Stimulated activated naive CD8-positive, alpha-beta T cell treated with anti-CD3 and anti-CD28 coated beads, Interleukin-15, Interleukin-2, amounts not matched to agents 100 U/mL and 50 U/mL, for 24 hours (primary cell): ENCODE measurements around the gene C1orf87.
A peak's percentile ranks its signal among the peaks of the same experiment; 100 is the strongest.
"Not testable (repeated sequence)": the region's sequence is repeated elsewhere in the genome, so short reads cannot be mapped to it uniquely, and the experiment has no call there.

Source experiments
- ATAC-seq: fragments of 150-1000 bp; cut with Tn5 transposase; one replicate; pipeline ENCODE4 v1.10.0; 2021
- DNase-seq: peaks from one replicate; pipeline ENCODE4 v3.0.0; 2021

C1orf87 gene

DNA sequence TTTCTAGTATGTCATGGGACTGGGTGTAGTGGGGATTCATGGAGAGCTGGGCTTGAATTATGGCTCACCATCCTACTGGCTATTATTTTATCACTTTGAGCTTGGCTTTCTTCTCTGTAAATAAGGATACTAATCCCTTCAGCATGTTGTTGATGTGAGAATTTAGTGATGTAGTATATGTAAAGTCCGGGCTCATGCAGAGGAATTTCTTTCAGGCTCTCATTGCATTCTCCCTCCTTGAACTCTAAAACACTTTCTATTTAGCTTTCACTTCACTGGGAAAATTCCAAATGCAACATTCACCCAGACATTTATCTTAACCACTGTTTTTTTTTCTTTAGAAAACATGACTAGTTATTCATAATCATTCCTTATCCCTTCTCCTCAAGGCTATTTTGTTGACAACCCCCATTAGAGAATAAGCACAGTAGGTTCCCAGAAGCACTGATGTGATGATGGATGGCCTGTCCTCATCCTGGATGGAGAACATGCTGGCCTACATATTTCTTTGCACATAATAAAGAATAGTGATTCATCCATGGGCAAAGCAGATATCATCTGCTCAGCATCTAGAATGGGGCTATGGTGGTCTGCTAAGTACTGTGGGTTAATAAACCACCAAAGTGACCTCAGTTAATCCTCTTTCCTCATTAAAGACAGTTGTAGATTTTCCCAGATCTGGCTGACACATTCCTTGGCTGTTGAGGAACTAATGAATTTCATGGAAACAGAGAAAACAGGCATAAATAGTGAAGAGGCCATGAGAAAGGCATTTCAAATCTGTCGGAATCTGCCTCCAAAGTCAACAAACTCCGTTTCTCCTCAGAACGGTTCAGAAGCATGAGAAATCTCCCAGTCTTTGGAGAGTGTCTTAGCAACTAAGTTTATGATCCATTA is 79.0 kb downstream of the C1orf87 start:
- no peak for DNase-seq
- no peak for ATAC-seq

DNA sequence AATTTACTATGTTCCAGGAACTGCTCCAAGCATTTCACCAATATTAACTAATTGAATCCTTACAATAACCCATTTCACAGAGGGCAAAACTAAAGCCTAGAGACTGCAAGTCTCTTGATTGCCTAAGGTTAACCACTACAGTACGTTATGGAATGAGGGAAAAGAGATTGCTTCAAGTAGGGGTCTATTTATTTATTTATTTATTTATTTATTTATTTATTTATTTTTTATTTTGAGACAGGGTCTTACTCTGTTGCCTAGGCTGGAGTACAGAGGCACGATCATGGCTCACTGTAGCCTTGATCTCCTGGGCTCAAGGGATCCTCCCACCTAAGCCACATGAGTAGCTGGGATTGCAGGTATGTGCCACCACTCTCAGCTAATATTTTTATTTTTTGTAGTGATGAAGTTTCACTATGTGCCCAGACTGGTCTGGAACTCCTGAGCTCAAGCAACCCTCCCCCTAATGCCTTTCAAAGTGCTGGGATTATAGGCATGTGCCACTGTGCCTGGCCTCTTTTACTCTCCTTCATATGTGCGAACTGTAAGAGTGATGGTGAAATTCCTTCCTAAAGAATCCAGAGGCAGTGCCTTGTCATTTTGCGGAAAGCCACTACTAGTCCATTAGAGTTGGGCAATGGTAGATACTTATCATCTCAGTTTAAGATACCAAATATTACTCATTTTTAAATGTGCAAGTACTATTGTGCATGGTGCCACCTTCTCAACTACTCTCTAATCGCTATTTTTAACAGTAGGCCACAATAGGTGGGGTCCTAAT is 81.3 kb downstream of the C1orf87 start:
- DNase-seq (no peak), ATAC-seq (no peak)

DNA sequence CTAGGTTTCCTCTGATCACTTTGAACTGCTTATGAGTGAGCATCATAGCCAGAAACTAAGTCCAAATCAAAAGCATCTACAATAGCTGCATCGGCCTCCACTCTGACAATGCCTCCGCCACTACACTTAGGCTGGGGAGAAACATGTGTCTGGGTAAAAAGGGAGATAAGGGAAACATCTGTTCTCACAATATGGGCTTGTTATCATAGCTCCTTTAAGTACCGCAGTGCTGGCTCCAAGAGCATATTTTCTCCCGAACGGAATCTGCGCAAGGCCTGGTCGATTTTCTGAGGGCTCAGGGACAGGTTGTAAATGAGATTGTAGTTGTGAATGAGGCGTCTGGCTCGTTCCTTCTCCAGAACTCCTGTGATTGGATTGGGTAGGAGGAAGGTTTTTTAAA is 83.1 kb downstream of the C1orf87 start:
- DNase-seq (no peak), ATAC-seq (no peak)

DNA sequence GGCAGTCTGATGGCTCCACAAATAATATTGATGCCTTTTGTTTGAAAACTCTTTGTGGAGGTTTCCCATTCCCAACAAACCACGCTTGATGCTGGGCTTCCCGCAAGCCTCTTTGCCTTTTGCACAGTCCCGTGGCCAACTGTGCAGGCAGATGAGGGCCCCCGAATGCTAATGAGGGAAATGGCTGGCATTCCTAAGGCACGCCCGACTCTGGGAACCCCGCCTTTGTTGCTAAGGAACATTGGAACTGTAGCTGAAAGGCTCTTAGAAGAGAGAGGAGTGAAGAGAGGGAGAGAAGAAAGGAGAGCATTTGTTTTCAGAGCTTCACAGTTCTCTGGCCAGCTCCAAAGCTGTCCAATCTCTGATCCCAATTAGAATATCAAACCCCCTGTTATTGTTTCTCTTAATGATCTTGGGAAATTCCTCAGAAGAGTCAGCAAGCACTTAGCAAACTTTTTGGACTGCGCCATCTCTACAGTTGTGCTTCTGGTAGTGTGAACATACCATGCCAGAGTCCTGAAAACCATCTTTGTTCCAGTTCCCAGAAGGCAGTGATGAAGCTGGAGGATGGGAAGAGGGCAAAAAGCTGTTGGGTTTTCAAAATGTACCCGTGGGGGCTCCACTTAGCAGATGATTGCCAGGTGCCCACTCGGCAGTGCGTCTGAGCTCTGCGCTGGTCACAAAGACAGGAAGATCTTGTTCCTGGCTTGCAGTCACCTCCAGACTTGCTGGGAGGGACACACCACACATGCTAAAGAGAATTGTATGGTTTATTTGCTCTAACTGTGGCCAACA is 86.9 kb downstream of the C1orf87 start:
- no peak for ATAC-seq
- DNase-seq, result no peak

DNA sequence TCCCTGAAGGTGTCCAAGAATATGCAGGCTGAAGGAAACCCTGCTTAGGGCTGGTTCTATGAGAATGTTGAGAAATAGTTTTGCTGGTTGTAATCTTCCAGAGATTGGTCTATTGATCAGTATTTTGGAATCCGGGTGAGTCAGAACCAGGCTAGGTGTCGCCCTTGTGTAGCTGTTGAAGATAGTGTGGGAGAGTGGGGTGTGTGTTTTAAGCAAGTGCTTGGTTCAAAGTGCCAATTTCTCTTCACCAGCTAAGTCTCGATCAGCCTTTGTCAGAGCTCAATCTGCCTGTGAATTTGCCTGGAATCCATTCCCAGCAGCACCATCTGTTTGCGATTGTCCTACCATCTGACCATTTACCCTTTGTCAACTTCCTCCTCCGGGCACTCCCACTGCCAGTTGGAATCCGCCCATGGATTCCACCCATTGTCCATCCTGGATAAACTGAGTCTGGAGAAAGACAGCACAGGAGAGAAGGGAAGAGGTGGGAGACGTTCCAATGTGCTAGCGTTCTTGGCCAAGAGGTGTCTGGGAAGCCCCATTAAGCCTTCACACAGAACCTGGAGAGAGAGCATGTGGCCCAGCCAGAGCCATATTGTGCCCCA is 87.6 kb downstream of the C1orf87 start:
- ATAC-seq, result no peak
- DNase-seq, result no peak

DNA sequence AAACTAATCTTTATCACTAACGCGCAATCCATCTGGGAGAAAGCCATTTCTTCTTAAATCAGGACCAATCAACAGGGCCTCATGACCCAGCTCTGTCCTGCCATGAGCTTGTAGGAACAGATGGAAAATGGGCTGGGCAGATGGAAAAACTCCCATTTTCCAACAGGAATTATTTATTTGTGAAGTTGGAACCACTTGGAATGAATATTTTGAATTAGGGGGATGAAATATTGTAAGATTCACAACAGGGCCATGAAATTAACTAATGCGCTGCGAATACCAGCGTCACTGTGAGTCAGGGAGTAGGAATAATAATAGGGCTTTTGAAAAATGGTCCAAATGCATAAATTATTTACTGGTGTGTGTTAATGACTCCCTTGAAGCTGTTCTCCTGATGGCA is 93.9 kb downstream of the C1orf87 start:
- no peak for ATAC-seq
- DNase-seq, result no peak

DNA sequence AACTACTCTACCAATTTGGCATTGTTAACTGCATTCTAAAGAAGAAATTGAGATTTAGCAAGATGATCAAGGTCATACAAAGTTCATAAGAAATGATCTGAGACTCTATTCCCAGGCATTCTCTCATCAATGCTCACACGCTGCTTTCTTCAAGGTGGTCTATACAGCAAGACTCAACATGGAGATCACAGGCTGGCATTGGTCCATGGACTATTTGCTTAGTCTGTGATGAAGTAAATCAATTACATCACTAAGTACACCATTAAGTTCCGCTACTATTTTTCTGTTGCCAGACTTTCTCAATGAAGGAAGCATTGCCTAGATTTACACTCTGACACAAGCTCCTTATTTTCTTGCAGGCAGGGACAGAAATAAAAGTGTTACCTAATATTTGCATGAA is 95.1 kb downstream of the C1orf87 start:
- ATAC-seq (no peak), DNase-seq (no peak)

DNA sequence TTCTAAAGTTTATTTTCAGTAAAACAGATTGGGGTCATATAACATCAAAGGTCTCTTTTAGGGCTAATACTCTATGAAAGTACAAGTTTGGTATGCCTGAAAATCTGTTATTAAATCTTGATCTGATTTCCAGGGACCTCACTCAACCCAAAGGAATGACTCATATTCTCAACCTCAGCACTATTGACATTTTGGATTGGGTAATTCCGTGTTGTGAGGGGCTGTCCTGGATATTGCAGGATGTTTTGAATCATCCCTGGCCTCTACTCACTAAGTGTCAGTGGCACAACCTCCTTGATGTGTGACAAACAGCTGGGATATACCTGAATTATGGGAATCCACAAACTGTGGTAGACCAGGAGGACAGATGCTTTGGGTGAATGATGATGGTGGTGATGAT is 95.5 kb downstream of the C1orf87 start:
- ATAC-seq, result no peak

DNA sequence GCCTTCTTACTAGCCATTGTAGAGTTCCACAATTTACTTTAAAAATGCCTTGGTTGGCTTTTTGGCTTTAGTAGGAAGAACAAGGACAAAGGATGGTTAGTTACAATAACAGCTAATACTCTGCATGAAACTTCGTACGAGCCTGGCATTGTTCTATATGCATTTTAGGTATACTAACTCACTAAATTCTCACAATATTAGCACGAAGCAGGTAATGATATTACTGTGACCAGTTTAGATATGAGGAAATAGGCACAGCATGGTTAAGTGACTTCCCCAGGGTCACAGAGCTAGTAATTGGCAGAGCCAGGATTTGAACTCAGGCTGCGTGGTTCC is 96.5 kb downstream of the C1orf87 start:
- ATAC-seq (no peak), DNase-seq (no peak)

More for the DNA sequence above, 95.5 kb downstream of the C1orf87 start:
- no peak for DNase-seq

DNA sequence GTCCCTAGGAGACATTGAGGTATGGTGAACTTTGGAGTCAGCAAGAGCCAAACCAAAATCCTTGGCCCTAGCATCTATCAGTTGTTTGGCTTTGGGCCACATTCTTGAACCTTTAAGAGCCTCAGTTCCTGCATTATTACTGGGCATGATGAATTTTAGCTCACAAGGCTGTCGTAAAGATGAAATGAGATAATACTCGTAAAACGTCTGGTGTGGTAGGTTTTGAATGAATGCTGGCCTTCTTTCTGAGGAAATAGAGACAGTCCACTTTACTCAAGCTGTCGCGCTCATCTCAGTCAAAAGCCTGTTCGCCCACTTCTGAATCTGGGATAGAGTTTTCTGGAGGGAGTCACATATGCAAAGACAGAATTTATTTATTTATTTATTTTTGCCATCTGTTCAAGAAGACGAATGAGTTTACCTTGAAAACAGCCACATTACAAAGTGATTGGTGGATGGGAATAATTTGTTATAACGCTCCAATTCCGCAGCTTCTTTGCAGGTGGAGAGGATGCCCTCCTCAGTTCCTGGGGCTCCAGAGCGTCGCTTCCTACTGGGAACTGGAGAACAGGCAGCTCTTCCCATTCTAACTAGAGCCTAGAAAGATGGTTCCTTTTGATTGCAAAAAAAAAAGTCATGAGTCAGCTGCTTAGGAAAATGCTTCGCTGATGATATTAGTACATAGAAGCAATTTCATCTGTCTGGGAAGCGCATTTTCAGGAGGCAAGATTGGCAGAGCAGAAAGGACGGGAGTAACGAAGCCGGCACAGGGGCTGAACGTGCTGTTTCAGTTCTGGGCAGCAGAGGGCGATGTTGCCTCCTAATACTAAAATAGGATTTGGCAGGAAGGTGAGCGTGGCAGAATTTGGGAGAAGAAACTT is 97.1 kb downstream of the C1orf87 start:
- DNase-seq (peak; percentile 65), ATAC-seq (no peak)

DNA sequence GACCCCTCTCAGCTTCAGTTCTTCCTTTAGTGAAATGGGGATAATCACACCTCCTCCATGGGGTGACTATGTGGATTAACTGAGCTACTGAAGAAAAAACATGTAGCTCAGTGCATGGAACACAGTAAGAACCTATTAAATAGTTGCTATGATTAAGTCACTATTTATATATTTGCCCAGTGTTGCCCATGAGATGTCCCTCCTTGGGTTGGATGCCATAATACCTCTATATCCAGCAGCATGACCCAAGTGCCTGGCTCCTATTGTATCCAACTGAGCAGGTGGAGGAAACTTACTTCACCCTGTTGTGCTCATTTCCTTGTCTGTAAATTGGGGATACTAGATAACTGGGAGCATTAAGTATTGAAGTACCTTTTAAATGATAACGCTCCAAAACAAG is 99.9 kb downstream of the C1orf87 start:
- DNase-seq (no peak), ATAC-seq (no peak)

DNA sequence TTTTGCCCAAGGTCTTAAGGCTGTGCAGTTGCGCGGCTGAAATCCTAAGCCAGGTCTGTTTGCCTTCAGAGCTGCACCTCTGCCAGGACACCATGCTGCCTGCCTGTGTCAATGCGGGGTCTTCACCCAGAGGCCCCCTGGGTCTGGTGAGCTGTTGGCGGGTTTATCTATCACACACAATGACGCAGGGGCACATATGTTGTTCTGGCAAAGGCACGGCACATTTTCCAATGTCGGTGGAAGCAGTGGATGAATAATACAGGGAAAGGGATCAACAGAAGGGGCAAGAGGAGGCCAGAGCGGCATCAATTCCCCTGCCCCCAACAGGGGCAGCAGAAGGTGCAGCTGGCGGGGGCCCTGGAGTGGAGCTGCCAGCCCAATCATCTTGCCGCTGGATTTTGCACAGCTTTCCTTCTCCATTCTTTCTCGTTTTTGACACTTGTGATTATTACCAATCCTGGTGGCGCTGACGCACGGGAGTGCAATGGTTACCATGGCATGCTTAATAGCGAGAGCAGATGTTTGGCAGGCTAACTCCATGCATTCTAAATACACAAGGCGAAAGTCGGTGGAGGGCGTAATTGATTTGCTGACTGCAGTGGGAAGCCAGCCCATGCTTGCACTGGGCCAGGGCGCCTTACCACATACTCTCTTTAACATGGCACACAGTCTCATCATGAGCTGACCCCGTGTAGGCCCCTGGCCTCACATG is 101.2 kb downstream of the C1orf87 start:
- no peak for ATAC-seq
- DNase-seq, result no peak

DNA sequence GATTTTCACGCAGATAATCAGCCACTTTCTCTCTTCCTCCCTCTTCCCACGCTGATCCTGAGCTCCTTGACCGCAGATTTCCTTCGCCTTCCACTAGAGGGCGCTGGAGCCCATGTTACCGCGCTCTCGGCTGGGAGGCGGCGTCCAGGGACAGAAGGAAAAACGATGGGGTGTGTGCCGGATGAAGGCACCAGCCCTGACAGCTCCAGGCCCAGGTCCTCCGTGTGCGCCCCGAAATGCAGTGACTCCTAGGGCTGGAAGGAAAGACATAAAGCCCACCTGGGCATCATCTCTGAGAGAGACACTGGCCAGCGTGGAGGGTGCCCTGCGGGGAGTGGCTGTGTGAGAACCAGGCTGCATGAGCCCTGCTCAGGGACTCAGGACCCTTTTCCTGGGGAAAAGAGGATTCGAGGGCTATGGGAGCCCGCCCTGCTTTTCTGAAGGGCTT is 102.1 kb downstream of the C1orf87 start:
- ATAC-seq (no peak), DNase-seq (peak; percentile 65)

DNA sequence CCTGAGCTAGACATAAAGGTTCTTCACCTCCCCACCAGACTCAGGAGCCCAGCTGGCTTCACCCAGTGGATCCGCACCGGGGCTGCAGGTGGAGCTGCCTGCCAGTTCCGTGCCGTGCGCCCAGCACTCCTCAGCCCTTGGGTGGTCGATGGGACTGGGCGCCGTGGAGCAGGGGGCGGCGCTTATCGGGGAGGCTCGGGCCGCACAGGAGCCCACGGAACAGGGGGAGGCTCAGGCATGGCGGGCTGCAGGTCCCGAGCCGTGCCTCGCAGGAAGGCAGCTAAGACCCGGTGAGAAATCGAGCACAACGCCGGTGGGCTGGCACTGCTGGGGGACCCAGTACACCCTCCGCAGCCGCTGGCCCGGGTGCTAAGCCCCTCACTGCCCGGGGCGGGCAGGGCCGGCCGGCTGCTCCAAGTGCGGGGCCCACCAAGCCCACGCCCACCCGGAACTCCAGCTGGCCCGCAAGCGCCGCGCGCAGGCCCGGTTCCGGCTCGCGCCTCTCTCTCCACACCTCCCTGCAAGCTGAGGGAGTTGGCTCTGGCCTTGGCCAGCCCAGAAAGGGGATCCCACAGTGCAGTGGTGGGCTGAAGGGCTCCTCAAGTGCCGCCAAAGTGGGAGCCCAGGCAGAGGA is 103.9 kb downstream of the C1orf87 start:
- ATAC-seq, DNase-seq: not testable (repeated sequence)

DNA sequence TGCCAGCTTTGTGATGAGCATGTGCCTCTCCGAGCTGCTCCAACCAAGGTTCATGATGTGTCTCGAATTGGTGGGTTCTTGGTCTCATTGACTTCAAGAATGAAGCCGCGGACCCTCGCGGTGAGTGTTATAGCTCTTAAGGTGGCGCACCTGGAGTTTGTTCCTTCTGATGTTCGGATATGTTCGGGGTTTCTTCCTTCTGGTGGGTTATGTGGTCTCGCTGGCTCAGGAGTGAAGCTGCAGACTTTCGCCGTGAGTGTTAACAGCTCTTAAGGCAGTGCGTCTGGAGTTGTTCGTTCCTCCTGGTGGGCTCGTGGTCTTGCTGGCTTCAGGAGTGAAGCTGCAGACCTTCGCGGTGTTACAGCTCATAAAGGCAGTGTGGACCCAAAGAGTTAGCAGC is 104.8 kb downstream of the C1orf87 start:
- DNase-seq, ATAC-seq: not testable (repeated sequence)

DNA sequence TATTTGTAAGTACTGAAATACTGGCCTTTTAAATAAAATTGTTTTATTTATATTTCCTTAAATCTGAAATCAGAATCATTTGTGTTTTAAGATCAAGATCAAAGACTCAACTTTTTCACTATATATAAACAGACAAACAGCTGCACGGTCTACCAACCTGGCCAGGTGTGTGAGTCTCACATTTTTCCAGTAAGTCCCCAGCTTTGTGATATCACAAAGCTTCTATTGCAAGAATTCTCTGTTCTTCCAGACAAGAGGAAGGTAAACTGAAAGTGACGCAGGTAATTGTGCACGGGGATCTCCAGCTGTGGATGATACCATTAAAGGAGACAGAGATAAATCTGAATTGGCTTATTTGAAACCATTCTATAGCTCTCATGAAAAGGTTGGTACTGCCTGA is 105.8 kb downstream of the C1orf87 start:
- DNase-seq (no peak), ATAC-seq (no peak)

DNA sequence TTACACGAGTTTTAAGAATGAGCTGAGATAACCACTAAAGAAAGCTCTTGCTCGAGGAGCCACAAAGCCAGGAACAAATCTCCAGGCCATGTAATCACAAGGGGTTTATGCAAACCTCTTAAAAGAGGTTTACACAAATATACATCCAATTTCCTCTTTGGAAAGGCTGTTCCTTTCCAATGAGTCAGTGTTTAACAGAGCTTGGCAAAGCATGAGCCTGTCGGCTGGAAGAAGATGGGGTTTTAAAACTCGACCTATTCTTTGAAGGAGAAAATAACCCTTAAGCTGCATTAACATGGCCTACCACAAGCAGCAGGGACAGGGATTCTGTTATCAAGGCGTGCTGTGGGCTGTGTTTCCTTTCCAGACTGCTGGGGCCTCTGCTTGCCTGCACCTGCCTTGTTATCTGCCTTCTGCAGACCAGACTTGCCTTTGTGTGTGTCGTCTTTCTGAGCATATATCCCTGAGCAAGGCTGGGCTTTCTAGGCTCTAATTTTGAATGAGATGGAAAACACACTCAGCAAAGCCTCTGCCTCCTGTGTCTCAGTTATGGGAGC is 106.4 kb downstream of the C1orf87 start:
- no peak for ATAC-seq
- no peak for DNase-seq

DNA sequence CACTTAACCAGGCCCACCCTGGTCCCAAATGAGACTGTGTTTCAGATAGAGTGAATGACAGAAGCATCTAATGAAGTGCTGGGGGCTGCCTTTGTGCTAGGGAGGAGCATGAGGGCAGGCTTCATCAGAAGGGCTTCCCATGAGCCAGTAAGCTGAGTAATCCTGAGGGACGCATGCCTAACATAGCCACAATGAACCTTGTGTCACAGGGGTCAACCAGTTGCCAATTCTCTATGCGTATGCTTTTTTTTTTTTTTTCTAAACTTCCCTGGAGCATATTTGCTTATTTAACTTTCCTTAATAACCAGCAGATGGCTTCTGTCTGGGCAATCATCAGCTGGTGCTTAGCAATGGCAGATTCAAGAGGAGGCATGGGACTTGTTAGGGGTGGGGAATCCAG is 121.5 kb downstream of the C1orf87 start:
- no peak for ATAC-seq
- no peak for DNase-seq

DNA sequence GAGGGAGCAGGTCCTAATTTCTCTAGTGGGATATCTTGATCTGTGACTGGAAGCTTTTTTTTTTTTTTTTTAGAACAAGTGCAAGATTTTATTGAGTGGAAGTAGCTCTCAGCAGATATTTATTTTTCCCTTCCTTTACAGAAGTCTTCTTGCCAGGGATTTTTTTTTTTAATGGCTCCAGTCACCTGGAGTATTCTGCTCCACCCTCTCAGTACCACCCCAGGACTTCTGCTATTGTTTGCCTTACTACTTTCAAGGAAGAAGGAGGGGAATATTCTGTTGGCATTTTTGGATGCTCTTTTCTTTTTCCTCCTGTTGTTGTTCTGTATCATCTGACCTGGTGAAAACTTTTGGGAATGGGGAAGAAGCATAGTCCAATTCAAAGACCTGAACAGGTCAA is 123.9 kb downstream of the C1orf87 start:
- ATAC-seq (no peak), DNase-seq (no peak)

DNA sequence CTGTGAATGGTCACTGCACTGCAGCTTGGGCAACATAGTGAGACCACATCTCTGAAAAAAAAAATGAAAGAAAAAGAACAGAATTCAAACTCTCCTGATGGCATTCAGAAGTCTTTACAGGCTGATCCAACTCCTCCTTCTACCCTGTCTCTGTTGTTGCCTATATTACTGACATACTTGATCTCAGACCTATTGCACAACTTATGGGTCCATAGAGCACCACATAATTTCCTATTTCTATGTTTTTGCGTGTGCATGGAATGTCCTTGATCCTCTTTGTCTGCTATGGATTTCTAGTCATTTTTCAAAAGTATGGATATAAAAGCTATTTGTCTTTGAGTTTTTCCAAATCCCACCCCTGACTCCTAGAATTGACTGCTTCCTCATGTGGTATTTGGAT is 124.6 kb downstream of the C1orf87 start:
- ATAC-seq (no peak), DNase-seq (no peak)
